HepG2 (cell line): ENCODE measurements around the gene SENP6. TPM values are rescaled to one million over a fixed set of nuclear protein-coding genes. Genes with fewer than 3 reads are reported as not detected.

Experiments used
- ELF3 ChIP-seq: IDR thresholded peaks from 2 replicates; pipeline ENCODE4 v1.6.1; 2016; ENCODE audit warnings: missing genetic modification reagents, missing compliant biosample characterization
- HNRNPL ChIP-seq: fragments of 200-400 bp; formaldehyde crosslinking; IDR thresholded peaks from 2 replicates; pipeline ENCODE4 v1.6.1; 2017; ENCODE audit warnings: mild to moderate bottlenecking, low read depth, low read length
- KLF16 ChIP-seq, 2 experiments: sonication (generic) in 1 of 2; formaldehyde crosslinking in 1 of 2; IDR thresholded peaks; 2 replicates each; pipeline versions ENCODE4 v1.6.1 to v1.8.0; 2016 to 2023; ENCODE audit warnings: missing genetic modification reagents in 2 of 2, missing compliant biosample characterization in 1 of 2
- MIER3 ChIP-seq: IDR thresholded peaks from 2 replicates; pipeline ENCODE4 v1.6.1; 2016; ENCODE audit warnings: missing compliant biosample characterization, borderline replicate concordance
- POLR2G ChIP-seq: fragments of 200-400 bp; formaldehyde crosslinking; IDR thresholded peaks from 2 replicates; pipeline ENCODE4 v1.6.1; 2018; ENCODE audit warnings: mild to moderate bottlenecking, low read depth, low read length, moderate library complexity
- RARG ChIP-seq: sonication (generic); formaldehyde crosslinking; IDR thresholded peaks from 2 replicates; pipeline ENCODE4 v1.4.0; 2020; ENCODE audit warnings: low read depth, mild to moderate bottlenecking, missing genetic modification reagents
- REPIN1 ChIP-seq: sonication (generic); formaldehyde crosslinking; IDR thresholded peaks from 2 replicates; pipeline ENCODE4 v1.8.0; 2022; ENCODE audit warnings: missing genetic modification reagents, low read depth, mild to moderate bottlenecking, borderline replicate concordance
- SALL2 ChIP-seq: sonication (generic); formaldehyde crosslinking; IDR thresholded peaks from 2 replicates; pipeline ENCODE4 v1.8.1; 2023; ENCODE audit warnings: mild to moderate bottlenecking, missing genetic modification reagents, inconsistent platforms
- SAP130 ChIP-seq: IDR thresholded peaks from 2 replicates; pipeline ENCODE4 v1.6.1; 2016; ENCODE audit warnings: low read depth
- SMAD3 ChIP-seq: sonication (generic); formaldehyde crosslinking; IDR thresholded peaks from 2 replicates; pipeline ENCODE4 v1.4.0; 2020; ENCODE audit warnings: missing genetic modification reagents
- SMYD3 ChIP-seq: sonication (generic); formaldehyde crosslinking; IDR thresholded peaks from 2 replicates; pipeline ENCODE4 v1.8.1; 2023; ENCODE audit warnings: mild to moderate bottlenecking, missing genetic modification reagents
- SOX6 ChIP-seq, 2 experiments: fragments of 450-650 bp in 1 of 2; sonication (generic) in 1 of 2; formaldehyde crosslinking in 1 of 2; IDR thresholded peaks; 2 replicates each; pipeline versions ENCODE4 v1.4.0 to v1.6.1; 2017 to 2020; ENCODE audit warnings: antibody characterized with exemption in 1 of 2, mild to moderate bottlenecking in 1 of 2, missing genetic modification reagents in 1 of 2
- SP2 ChIP-seq: sonication (generic); formaldehyde crosslinking; IDR thresholded peaks from 2 replicates; pipeline ENCODE4 v1.5.1; 2020; ENCODE audit warnings: mild to moderate bottlenecking, missing genetic modification reagents
- TAF1 ChIP-seq: sonication (generic); formaldehyde crosslinking; IDR thresholded peaks from 2 replicates; pipeline ENCODE4 v1.4.0; 2020; ENCODE audit warnings: missing genetic modification reagents
- TEAD3 ChIP-seq: optimal IDR thresholded peaks from 2 replicates; pipeline ENCODE3; 2016; ENCODE audit warnings: borderline replicate concordance
- TMF1 ChIP-seq: sonication (generic); formaldehyde crosslinking; IDR thresholded peaks from 2 replicates; pipeline ENCODE4 v1.8.1; 2022; ENCODE audit warnings: low read depth, missing genetic modification reagents
- ZFYVE20 ChIP-seq: sonication (generic); formaldehyde crosslinking; IDR thresholded peaks from 2 replicates; pipeline ENCODE4 v1.8.0; 2023; ENCODE audit warnings: low read depth, mild to moderate bottlenecking, moderate library complexity, missing genetic modification reagents, borderline replicate concordance
- ZNF746 ChIP-seq: sonication (generic); formaldehyde crosslinking; IDR thresholded peaks from 2 replicates; pipeline ENCODE4 v1.8.0; 2022; ENCODE audit warnings: mild to moderate bottlenecking, missing genetic modification reagents
- ZNF781 ChIP-seq: sonication (generic); formaldehyde crosslinking; IDR thresholded peaks from 2 replicates; pipeline ENCODE4 v1.5.1; 2020; ENCODE audit warnings: borderline replicate concordance, mild to moderate bottlenecking, missing genetic modification reagents; ENCODE audit errors: not compliant biosample characterization
- ZNF816 ChIP-seq: sonication (generic); formaldehyde crosslinking; IDR thresholded peaks from 2 replicates; pipeline ENCODE4 v1.8.0; 2022; ENCODE audit warnings: missing genetic modification reagents, mild to moderate bottlenecking, borderline replicate concordance
- ZSCAN20 ChIP-seq: sonication (generic); formaldehyde crosslinking; IDR thresholded peaks from 2 replicates; pipeline ENCODE4 v1.4.0; 2020; ENCODE audit warnings: missing genetic modification reagents, mild to moderate bottlenecking, borderline replicate concordance
- polyA plus RNA-seq, 8 experiments: library from polyadenylated mRNA; depleted of rRNA in 3 of 8; stranded (reverse) in 7 of 8; unstranded in 1 of 8; fragments of >200 nt; fragmentation: Illumina TruSeq in 4 of 8; extraction: Trizol in 4 of 8; gene quantifications; 2 replicates each; pipeline versions ENCODE4 v1.2.1 to v1.2.3, GENCODE V29; 2011 to 2016; ENCODE audit warnings: low read depth in 4 of 8, missing spikeins in 1 of 8, mixed read lengths in 1 of 8; ENCODE audit not compliant: insufficient read depth in 1 of 8
- total RNA-seq, 5 experiments: library from RNA; depleted of rRNA; stranded (reverse); fragments of >200 nt; fragmentation: Illumina TruSeq; extraction: Trizol; gene quantifications; 2 replicates each; pipeline ENCODE4 v1.2.3, GENCODE V29; 2016; ENCODE audit warnings: low read depth in 1 of 5
- TF ChIP-seq, protein P1 (sequence below): sonication (generic); formaldehyde crosslinking; IDR thresholded peaks from 2 replicates; pipeline ENCODE4 v1.4.0; 2020; ENCODE audit warnings: missing genetic modification reagents, mild to moderate bottlenecking, borderline replicate concordance
- TF ChIP-seq, protein P2 (sequence below): sonication (generic); formaldehyde crosslinking; IDR thresholded peaks from 2 replicates; pipeline ENCODE4 v1.8.1; 2023; ENCODE audit warnings: missing genetic modification reagents, mild to moderate bottlenecking, borderline replicate concordance
- TF ChIP-seq, protein P3 (sequence below): sonication (generic); formaldehyde crosslinking; conservative IDR thresholded peaks from 2 replicates; pipeline ENCODE4 v1.4.0; 2020; ENCODE audit warnings: mild to moderate bottlenecking, missing genetic modification reagents, moderate library complexity

The SENP6 gene
- total and polyA plus RNA-seq, 2 of the 13 experiments (the other 11 are each of a cell fraction or from before 2014, with no cell fraction given) = 21.9 to 50.1 TPM

DNA sequence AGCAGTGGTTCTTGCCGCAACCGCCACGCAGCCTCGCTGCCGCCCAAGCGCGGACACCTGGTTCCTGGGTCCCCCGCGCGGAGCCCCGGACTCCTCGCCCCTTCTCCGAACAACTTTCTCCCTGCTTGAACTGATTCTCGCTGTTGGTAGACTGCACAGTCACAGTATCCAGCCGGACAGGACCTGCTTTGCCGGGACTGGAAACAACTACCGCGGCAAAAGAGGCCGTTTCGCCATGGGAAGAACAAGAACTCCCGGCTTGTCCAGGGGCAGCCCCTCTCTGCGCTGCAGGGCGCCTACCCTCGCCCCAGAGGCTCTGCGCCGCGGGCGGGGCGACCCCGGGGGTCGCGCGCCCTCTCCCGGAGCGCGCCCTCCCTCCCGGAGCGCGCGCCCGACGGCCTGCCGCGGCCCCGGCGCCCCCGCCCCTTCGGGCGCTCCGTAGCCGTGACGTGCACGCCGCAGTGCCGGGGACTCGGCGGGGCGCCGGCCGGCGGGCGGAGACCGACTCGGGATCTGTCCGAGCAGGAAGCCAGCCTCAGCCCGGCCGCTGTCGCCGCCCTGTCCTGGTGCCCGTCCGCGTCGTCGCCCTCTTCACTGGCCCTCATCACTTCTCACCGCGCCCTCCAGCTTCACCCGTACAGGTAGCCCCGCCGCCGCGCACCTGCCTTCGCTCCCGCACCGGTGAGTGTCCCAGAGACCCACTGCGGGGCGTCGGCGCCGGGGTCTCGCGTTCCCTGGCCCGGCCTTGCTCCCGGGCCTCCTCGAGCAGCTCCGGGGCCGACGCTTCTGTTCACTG lies 147.3 kb downstream of the SENP6 start, which contains the start of gene MYO6 (continued):
- TF ChIP-seq, protein P1, sequence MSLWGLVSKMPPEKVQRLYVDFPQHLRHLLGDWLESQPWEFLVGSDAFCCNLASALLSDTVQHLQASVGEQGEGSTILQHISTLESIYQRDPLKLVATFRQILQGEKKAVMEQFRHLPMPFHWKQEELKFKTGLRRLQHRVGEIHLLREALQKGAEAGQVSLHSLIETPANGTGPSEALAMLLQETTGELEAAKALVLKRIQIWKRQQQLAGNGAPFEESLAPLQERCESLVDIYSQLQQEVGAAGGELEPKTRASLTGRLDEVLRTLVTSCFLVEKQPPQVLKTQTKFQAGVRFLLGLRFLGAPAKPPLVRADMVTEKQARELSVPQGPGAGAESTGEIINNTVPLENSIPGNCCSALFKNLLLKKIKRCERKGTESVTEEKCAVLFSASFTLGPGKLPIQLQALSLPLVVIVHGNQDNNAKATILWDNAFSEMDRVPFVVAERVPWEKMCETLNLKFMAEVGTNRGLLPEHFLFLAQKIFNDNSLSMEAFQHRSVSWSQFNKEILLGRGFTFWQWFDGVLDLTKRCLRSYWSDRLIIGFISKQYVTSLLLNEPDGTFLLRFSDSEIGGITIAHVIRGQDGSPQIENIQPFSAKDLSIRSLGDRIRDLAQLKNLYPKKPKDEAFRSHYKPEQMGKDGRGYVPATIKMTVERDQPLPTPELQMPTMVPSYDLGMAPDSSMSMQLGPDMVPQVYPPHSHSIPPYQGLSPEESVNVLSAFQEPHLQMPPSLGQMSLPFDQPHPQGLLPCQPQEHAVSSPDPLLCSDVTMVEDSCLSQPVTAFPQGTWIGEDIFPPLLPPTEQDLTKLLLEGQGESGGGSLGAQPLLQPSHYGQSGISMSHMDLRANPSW (CRISPR knock-in tag) = no peak
- TF ChIP-seq, protein P2, sequence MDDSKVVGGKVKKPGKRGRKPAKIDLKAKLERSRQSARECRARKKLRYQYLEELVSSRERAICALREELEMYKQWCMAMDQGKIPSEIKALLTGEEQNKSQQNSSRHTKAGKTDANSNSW (CRISPR knock-in tag) = peak; percentile 72; the same call in 1 of the 2 replicates
- TF ChIP-seq POLR2G (peak; percentile 75), TAF1 (peak; percentile 86), SOX6 (IDR thresholded peaks at IDR 0.05) (no peak), SOX6 (CRISPR knock-in tag; IDR thresholded peaks at IDR 0.05) (peak; percentile 29; the same call in 1 of the 2 replicates), SMYD3 (CRISPR knock-in tag) (no peak; the same call in 1 of the 2 replicates), ZNF781 (CRISPR knock-in tag) (no peak), ZNF746 (no peak), TEAD3 (CRISPR knock-in tag) (no peak), REPIN1 (CRISPR knock-in tag) (peak; percentile 44; the same call in 1 of the 2 replicates), HNRNPL (no peak), SP2 (CRISPR knock-in tag) (no peak), KLF16 (CRISPR knock-in tag; IDR thresholded peaks at IDR 0.05) (no peak; a peak in 1 of 4 replicates), ZSCAN20 (no peak), ELF3 (CRISPR knock-in tag) (no peak; the same call in 1 of the 2 replicates), SMAD3 (CRISPR knock-in tag) (no peak), TMF1 (no peak), ZNF816 (CRISPR knock-in tag) (no peak; the same call in 1 of the 2 replicates), RARG (no peak), SALL2 (CRISPR knock-in tag) (no peak; the same call in 1 of the 2 replicates), ZFYVE20 (no peak), MIER3 (CRISPR knock-in tag) (no peak), SAP130 (peak; percentile 67)
- TF ChIP-seq, protein P3, sequence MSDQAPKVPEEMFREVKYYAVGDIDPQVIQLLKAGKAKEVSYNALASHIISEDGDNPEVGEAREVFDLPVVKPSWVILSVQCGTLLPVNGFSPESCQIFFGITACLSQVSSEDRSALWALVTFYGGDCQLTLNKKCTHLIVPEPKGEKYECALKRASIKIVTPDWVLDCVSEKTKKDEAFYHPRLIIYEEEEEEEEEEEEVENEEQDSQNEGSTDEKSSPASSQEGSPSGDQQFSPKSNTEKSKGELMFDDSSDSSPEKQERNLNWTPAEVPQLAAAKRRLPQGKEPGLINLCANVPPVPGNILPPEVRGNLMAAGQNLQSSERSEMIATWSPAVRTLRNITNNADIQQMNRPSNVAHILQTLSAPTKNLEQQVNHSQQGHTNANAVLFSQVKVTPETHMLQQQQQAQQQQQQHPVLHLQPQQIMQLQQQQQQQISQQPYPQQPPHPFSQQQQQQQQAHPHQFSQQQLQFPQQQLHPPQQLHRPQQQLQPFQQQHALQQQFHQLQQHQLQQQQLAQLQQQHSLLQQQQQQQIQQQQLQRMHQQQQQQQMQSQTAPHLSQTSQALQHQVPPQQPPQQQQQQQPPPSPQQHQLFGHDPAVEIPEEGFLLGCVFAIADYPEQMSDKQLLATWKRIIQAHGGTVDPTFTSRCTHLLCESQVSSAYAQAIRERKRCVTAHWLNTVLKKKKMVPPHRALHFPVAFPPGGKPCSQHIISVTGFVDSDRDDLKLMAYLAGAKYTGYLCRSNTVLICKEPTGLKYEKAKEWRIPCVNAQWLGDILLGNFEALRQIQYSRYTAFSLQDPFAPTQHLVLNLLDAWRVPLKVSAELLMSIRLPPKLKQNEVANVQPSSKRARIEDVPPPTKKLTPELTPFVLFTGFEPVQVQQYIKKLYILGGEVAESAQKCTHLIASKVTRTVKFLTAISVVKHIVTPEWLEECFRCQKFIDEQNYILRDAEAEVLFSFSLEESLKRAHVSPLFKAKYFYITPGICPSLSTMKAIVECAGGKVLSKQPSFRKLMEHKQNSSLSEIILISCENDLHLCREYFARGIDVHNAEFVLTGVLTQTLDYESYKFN (CRISPR knock-in tag) = no peak; the same call in 1 of the 2 replicates
